Measurements from ENCODE around the gene SNORC.
"Not testable (repeated sequence)": the region's sequence is repeated elsewhere in the genome, so short reads cannot be mapped to it uniquely, and the experiment has no call there.

The SNORC gene

GRCh38 chr2:232894746-232895145 lies 24.7 kb downstream of the SNORC start:
- H3K4me3 ChIP-seq (ENCODE audit: low read depth, low read length) = no peak overlapping the region

DNA sequence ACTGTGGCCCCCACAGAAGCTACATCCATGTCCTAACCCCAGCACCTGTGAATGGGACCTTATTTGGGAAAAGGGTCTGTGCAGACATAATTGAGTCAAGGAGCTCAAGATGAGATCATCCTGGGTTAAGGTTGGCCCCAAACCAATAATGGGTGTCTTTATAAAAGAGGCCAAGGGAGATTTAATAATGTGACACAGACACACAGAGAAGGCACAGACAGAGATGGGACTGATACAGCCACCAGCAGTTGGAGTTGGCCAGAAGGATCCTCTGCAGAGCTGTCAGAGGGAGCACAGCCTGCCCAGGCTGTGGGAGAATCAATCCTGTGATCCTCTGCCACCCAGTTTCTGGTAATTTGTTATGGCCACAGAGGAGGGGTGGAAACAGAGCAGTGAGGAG lies 26.0 kb downstream of the SNORC start:
- no peak overlapping the region for H3K4me3 ChIP-seq (ENCODE audit: low read depth, low read length)

DNA sequence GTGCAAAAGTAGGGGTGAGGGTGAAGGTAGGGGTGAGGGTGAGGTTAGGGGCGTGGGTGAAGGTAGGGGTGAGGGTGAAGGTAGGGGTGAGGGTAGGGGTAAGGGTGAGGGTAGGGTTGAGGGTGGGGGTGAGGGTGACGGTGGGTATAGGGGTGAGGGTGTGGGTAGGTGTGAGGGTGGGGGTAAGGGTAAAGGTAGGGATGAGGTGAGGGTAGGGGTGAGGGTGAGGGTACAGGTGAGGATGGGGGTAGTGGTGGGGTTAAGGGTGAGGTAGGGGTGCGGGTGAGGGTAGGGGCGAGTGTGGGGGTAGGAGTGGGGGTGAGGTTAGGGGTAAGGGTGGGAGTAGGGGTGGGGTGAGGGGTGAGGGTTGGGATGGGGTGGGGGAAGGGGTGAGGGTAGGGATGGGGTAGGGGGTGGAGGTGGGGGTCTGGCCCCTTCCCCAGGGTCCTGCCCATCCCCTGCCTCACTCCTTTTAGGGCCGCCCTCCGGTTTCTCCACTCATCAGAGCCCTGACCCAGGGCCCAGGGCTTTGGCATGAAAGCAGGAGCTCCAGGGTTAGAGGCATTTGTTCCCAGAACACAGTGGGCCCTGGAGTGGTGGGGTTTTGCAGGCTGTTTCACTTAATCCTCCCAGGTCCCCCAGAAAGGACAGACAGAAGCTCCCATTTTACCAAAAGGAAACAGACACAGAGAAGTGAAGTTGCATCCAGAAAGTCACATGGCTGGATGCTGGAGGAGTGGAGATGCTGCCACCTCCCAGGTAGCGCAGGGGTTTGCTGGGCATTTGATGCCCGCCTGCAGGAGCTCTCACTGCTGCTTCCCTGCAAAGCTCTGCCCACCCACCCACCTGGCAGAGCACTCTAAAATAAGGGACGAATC lies 26.9 kb downstream of the SNORC start:
- no peak overlapping the region for H3K4me3 ChIP-seq (ENCODE audit: low read depth, low read length)

DNA sequence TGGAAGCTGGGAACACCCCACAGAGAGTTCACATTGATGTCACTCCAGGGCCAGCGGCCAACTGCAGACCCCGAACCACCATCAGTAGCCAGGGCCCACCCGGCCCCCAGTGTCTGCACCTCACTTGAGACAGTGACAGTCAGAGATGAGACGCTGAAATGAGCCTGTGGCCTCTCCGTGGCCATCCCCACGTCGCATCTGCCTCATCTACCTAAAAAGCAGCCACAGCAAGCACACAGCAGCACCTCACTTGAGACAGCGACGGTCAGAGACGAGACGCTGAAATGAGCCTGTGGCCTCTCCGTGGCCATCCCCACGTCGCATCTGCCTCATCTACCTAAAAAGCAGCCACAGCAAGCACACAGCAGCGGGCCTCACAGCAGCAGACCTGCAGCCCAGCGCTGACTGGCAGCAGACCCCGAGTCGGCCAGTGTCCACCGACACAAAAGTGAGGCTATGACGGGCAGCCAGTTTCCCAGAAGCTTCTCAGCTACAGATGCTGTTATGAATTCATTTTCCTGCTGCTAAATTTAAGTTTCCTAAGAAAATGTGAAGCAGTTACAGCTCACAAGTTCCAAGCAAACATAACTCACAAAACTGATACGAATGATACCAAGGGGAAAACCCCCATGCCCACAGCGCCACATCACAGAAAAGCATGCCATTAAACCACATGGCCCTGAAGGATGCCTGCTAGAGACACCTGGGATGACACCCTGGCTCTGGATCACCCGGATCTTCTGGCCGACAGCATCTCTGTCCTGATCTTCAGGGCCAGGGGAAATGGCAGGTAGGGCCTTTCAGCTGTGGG lies 27.7 kb downstream of the SNORC start:
- H3K4me3 ChIP-seq (ENCODE audit: low read depth, low read length) = no peak overlapping the region

DNA sequence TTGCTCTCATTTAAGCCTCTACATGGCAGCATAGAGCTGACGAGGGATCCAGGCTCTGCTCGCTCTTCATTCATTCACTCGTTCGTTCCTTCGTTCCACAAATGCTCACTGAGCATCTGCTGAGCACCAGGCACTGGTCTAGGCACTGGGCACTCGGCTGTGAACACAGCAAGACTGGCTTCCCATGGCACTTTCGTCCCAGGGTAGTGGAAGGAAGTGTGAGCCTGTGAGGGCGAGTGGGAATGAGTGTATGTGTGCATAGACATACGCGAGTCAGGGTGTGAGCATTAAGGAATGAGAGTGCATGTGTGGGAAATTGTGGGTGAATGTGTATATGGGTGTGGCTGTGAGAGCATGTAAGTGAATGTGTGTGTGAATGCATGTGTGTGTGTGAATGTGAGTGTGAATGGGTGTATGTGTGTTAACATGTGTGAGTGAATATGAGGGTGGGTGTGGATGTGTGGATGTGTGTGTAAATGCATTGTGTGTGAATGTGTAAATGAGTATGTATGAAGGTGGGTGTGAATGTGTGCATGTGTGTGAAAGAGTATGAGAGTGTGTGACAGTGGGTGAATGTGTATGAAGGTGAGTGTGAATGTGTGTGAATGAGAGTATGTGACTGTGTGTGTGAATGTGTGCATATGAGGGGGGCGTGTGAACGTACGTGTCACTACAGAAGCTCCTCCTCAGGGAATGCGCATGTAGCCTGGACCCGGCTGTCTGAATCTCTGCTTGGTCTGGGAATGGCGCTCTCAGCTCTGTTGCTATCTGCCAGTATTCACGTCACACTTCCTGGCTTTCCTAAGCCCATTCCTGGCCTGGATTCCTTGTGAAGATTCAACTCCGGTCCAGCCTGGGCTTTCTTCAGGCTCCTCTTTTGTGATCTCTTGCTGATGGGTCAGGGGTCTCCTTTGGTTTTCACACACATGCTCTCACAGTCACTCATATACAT lies 28.8 kb downstream of the SNORC start:
- no peak overlapping the region for H3K4me3 ChIP-seq (ENCODE audit: low read depth, low read length)

- no peak overlapping the region for H3K4me3 ChIP-seq (ENCODE audit: low read depth, low read length)
Observed at GRCh38 chr2:232900811-232901735, 31.0 kb downstream of the SNORC start.

- H3K4me3 ChIP-seq (ENCODE audit: low read depth, low read length) = no peak overlapping the region
Observed at GRCh38 chr2:232901736-232902578, 31.9 kb downstream of the SNORC start.

DNA sequence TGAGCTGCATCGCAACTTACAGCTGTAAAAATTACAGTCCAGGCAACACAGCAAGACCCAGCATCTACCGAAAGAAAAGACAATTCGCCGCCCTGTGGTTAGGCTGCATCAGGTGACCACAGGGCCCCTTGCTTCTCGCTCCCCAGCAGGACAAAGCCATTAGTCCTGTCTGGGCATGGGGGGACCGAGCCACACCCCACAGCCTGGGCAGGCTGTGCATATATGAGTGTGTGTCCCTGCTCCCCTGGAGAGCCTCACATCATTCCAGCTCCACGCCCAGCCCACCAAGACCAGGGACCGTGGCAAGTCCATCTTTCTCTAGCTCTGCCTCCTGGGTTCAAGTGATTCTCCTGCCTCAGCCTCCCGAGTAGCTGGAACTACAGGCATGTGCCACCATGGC lies 33.9 kb downstream of the SNORC start:
- no peak overlapping the region for H3K4me3 ChIP-seq (ENCODE audit: low read depth, low read length)

GRCh38 chr2:232906867-232907717 lies 37.0 kb downstream of the SNORC start:
- H3K4me3 ChIP-seq (ENCODE audit: low read depth, low read length) = not testable (repeated sequence)

DNA sequence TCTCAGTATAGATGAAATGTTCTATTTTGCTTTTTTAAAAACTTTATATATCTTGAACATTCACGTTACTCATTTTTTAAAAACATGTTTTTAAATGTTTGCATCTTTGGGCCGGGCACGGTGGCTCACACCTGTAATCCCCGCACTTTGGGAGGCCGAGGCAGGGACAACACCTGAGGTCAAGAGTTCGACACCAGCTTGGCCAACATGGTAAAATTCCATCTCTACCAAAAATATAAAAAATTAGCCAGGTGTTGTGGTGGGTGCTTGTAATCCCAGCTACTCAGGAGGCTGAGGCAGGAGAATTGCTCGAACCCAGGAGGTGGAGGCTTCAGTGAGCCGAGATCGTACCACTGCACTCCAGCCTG lies 37.6 kb downstream of the SNORC start:
- not testable (repeated sequence) for H3K4me3 ChIP-seq (ENCODE audit: low read depth, low read length)

DNA sequence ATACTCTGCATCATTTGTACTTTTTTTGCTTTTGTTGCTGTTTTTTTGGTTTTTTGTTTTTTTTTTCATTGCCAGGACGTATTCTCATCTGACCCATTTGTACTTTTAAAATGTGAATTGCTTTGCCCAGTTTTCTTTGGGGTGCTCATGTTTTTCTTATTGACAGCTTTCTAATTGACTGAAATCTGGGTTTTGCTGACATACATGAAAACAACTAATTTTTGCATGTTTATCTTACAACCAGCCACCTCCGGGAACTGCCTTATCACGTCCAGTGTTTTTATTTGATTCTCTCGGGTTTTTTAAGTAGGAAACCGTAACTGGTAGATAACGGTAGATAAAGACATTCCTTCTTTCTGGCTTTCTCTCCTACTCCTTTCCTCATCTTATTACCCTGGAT lies 38.6 kb downstream of the SNORC start:
- H3K4me3 ChIP-seq (ENCODE audit: low read depth, low read length) = no peak overlapping the region

GRCh38 chr2:232910376-232910775 lies 40.3 kb downstream of the SNORC start:
- no peak overlapping the region for H3K4me3 ChIP-seq (ENCODE audit: low read depth, low read length)

- no peak overlapping the region for H3K4me3 ChIP-seq (ENCODE audit: low read depth, low read length)
Observed at GRCh38 chr2:232911712-232912277, 41.7 kb downstream of the SNORC start.

DNA sequence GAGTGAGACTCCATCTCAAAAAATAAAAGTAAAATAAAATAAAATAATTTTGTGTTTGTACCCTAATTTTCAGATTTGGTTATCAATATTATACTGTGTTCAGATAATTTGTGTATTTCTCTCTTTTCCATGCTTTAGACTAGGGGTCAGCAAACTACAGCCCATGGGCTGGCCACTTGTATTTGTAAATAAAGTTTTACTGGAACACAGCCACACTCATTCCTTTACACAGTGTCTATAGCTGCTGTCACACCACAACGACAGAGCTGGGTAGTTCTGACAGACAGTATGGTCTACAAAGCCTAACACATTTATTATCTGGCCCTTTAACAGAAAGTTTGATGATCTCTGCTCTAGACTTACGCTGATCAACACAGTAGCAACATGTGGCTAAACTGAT lies 43.8 kb downstream of the SNORC start:
- H3K4me3 ChIP-seq (ENCODE audit: low read depth, low read length) = no peak overlapping the region

GRCh38 chr2:232919141-232919540 lies 49.1 kb downstream of the SNORC start:
- H3K4me3 ChIP-seq (ENCODE audit: low read depth, low read length) = no peak overlapping the region

DNA sequence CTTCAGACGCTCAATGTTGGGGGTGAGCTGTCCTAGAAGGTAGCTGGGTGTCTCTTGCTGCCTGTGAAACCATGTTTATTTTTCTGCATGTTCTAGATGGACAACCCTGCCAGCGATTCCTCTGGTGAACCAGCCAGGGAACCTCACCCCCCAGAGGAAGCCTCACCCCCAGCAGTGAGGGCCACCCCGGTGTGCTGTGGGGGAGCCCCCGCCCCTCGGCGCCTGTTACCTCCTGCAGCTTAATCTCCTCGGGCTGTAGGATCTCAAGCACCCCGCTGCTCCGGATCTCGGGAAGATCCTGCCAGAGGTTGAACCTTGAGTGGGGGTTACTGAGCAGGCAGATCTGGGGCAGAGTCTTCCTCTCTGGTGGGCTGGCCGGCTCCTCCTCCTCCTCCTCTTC lies 50.0 kb downstream of the SNORC start:
- no peak overlapping the region for H3K4me3 ChIP-seq (ENCODE audit: low read depth, low read length)

DNA sequence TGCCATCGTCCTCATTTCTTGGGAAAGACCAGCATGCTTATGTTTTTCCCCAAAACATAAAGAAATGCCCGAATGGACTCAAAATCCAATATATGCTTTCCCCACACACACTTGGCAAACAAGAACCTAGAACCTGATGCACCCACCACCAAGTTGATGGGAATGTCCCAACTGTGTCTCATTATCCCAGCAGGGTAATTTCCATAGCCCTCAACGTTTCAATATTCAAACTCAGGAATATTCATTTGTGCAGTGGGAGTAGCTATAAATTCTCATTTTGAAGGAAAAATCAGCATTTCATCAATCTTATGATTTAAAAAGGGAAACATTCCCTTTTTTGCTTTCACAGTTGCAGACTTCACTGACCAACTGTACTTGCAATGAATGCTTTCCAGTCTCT lies 50.7 kb downstream of the SNORC start:
- no peak overlapping the region for H3K4me3 ChIP-seq (ENCODE audit: low read depth, low read length)

DNA sequence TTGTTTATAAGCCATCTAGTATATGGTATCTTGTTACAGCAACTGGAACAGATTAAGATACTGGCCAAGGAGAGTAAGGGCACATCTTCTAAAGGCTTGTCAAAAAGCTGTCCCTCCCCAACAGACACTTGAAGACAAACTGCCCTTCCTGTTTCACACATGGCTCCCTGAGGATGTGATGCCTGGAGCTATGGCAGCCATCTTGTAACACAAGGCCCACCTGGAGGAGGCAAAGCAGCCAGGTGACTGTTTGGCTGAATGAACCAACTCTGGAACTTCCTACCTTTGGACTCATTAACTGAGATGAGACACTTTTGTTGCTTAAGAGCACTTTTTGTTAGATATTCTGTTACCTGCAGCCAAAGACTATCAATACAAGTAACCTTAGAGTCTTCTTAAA lies 54.4 kb downstream of the SNORC start:
- H3K4me3 ChIP-seq (ENCODE audit: low read depth, low read length) = no peak overlapping the region

Measured in iPS-11a (cell line).